ENCODE measurements around the gene TAF4B.
"Not testable (repeated sequence)": the region's sequence is repeated elsewhere in the genome, so short reads cannot be mapped to it uniquely, and the experiment has no call there.

TAF4B gene

DNA sequence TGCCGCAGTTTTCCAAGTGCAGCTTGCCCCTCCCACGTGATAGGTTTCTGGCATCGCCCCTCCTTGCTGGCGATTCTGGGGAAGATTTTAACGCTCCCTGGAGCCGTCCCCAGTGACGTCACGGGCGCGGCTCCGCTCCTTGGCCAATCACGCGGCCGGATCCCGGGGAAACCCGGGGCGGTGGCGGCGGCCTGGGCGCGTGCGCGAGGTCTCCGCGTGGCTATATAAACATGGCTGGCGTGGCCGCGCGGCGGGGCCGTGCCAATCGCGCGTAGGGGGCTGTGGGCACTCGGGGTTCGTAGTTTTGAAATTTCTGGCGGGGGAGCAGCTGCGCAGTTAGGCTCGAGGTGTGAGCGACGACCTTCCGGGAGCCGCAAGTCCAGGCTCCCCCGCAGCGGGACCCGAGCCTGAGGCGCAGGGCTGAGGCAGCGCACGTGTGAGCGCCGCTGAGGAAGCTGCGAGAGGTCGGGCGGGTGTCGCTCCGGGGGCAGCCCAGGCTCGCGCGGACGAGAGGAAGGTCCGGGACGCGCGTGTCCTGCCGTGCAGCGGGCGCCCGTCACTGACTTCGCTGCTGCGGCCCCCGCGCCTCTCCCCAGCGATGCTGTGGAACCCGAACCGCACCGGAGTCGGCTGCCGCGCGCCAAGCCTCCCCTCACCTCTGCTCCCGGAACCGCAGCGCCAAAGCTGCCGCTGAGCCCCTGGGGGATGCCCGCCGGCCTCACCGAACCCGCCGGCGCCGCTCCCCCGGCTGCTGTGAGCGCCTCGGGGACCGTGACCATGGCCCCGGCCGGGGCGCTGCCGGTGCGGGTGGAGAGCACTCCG, at the start of gene TAF4B:
TAF4B (plus strand) TSS at position 217 of the 822 bp plus-strand sequence; CDS start at position 706, 489 bp downstream.
- peak; percentile 93 for DNase-seq

- no peak for DNase-seq
Measured at GRCh38 chr18:26181343-26181826, 44.9 kb upstream of the TAF4B start.

DNA sequence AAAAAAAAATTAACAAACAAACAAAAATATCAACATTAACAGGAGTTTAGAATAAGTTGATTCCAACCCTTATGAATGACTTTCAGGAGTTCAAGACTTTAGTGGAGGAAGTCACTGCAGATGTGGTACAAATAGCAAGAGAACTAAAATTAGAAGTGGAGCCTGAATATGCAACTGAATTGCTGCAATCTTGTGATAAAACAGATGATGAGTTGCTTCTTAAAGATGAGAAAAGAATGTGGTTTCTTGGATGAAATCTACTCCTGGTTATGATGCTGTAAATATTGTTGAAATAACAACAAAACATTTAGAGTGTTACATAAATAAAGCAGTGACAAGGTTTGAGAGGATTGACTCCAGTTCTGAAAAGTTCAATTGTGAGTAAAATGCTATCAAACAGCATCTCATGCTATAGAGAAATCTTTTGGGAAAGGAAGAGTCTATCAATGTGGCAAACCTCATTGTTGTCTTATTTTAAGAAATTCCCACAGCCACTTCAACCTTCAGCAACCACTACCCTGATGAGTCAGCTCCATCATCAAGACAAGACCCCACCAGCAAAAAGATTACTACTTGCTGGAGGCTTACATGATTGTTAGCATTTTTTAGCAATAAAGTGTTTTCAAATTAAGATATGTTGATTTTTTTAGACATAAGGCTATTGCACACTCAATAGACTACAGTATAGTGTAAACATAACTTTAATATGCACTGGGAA, 42.7 kb upstream of the TAF4B start:
- DNase-seq = no peak

- peak in 1 of 2 donors; percentile 6 for DNase-seq
Measured at GRCh38 chr18:26185267-26185666, 41.0 kb upstream of the TAF4B start.

- DNase-seq = peak; percentile 47 to 49
Measured at GRCh38 chr18:26190506-26190905, 35.7 kb upstream of the TAF4B start.

GRCh38 chr18:26192233-26192632, 34.0 kb upstream of the TAF4B start:
- no peak for DNase-seq

- DNase-seq = no peak
Measured at GRCh38 chr18:26196605-26197004, 29.6 kb upstream of the TAF4B start.

DNA sequence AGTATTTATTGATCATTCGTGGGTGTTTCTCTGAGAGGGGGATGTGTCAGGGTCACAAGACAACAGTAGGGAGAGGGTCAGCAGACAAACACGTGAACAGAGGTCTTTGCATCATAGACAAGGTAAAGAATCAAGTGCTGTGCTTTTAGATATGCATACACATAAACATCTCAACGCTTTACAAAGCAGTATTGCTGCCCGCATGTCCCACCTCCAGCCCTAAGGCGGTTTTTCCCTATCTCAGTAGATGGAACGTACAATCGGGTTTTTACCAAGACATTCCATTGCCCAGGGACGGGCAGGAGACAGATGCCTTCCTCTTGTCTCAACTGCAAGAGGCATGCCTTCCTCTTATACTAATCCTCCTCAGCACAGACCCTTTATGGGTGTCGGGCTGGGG, 24.2 kb upstream of the TAF4B start:
- not testable (repeated sequence) for DNase-seq

GRCh38 chr18:26205318-26205717, 20.9 kb upstream of the TAF4B start:
- no peak for DNase-seq

DNA sequence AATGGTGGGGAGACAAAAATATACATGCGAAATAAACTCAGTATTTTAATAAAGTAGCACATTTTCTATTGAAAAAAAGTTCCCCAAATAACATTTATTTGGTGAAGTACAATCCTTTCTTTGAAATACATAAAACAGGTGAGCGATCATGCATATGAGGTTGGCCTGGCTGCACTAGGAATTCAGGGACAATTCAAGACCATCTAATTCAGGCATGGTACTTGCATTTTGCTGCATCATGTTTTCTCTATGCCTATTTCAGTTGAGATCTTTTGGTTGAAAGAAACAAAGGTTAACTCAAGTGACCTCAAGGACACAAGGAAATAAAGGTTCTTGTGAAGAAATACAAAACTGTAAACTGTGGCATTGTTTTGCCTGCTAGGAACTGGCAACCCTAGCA, 19.8 kb upstream of the TAF4B start:
- no peak for DNase-seq

DNA sequence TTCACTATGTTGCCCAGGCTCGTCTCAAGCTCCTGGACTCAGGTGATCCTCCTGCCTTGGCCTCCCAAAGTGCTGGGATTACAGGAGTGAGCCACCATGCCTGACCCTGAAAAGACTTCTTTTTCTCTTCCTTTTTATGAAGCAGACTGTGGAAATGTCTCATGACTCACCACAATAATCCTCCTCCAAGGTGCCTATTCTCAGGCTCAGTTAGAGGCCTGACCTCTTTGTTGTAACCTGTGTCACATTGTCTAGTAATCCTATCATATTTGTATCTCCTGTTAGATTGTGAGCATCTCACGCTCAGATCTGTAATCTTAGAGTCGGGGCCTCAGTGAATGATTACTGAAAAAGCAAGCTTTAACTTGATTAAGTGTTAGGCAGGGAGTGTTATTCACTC, 18.3 kb upstream of the TAF4B start:
- DNase-seq = no peak

- DNase-seq = no peak
Measured at GRCh38 chr18:26208977-26209376, 17.3 kb upstream of the TAF4B start.

- no peak for DNase-seq
Measured at GRCh38 chr18:26210147-26210546, 16.1 kb upstream of the TAF4B start.

- peak; percentile 50 to 59 for DNase-seq
Measured at GRCh38 chr18:26215247-26215970, 10.8 kb upstream of the TAF4B start.

DNA sequence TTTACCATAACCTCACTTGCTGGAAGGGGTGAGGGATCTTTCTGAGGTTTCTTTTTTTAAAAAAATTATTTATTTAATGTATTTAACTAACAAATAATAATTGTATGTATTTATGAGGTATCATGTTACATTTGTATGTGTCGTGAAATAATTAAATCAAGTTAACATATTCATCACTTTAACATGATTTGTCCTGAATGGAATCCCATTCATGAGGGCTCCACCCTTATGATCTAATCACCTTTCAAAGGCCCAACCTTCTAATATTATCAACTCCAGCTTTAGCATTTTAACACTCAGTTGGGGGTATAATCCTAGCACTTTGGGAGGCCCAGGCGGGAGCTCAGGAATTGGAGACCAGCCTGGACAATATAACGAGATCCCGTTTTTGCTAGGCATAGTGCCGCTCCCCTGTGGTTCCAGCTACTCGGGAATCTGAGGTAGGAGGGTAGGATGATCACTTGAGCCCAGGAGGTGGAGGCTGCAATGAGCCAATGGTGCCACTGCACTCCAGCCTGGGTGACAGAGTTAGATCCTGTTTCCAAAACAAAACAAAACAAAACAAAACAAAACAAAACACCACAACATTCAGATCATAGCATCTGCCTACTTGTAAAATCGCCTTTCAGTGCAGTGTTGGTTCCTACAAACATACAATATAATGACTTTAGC, 1.1 kb upstream of the TAF4B start:
- DNase-seq = peak in 1 of 2 donors; percentile 7

DNA sequence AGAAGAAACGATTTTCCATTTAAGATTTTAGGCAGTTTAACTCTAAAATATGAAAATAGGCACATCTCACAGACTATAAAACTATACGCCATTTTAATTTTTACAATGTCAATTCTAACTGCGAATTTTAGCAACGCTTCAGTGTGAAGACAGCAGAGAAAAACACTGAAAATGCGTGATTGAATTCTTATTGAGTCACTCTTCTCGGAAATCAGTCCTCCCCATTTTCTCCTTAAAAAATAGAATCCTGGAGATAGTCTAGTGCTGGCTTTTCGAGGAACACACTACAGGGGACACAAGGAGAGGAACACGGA, 373 bp upstream of the TAF4B start:
- DNase-seq = no peak

DNA sequence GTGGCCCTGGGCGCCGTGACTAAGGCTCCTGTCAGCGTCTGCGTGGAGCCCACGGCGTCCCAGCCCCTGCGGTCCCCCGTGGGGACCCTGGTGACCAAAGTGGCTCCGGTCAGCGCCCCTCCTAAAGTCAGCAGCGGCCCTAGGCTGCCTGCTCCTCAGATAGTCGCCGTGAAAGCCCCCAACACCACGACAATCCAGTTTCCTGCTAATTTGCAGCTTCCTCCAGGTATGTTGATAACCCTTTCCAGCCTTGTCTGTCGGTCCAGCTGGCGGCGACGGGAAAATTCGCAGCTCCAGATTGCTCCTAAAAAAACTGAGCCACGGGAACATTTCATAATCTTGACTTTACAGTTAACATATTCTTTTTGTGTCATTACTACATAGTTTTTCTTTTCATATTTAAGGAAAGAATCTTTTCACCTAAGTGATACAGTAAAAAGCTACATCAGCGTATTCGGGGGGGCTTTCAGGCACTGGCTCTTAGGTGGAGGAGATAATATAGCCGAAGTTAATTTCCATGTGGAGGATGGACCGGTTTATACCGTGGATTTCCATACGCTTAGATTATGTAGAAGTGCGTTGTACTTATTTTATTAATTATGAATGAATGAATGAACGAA, 916 bp downstream of the TAF4B start:
- DNase-seq = no peak

GRCh38 chr18:26228562-26229260, 2.5 kb downstream of the TAF4B start:
- no peak for DNase-seq

DNA sequence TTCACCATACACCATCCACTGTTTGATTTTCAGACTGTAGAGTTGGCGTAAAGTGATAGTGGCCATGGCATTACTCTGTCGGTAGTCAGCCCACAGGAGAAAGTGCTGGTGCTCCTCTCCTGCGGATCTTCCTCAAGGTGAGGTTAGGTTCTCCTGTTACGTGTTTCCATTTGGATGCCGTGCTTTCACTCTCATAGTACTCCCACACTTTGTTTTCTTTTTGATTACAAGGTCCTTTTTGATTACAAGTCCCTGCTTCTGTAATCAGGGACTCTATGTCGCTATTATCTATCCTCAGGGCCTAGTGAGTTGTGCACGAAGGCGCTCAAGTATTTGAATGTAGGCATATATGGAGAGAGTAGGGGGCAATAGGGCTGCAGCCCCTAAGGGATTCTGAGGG, 4.3 kb downstream of the TAF4B start:
- DNase-seq = no peak

- DNase-seq = no peak
Measured at GRCh38 chr18:26233208-26233607, 7.0 kb downstream of the TAF4B start.

GRCh38 chr18:26237363-26237762, 11.1 kb downstream of the TAF4B start:
- DNase-seq = not testable (repeated sequence)

- DNase-seq = not testable (repeated sequence)
Measured at GRCh38 chr18:26238718-26239117, 12.5 kb downstream of the TAF4B start.
